SK-MEL-5 (cell line): Measurements from ENCODE around the gene COL5A3. TPM values are rescaled to one million over a fixed set of nuclear protein-coding genes. Genes with fewer than 3 reads are reported as not detected.

Experiments
- DNase-seq: peaks from one replicate; pipeline ENCODE4 v3.0.0-alpha.2; 2016; ENCODE audit warnings: low read depth, low spot score
- in situ Hi-C: cut with HindIII; loops from 2 replicates; pipeline ENCODE4 v1.10.0; 2016; ENCODE audit warnings: low sequenced_read_pairs, high pct_unique_total_duplicates, low pct_unique_long_range_greater_than_20kb
- total RNA-seq: library from RNA; depleted of rRNA; stranded (reverse); fragments of >200 nt; shearing (Covaris generic); gene quantifications from 2 replicates; pipeline ENCODE4 v1.2.3, GENCODE V29; 2014

The COL5A3 gene
- total RNA-seq, 1 experiment from 2014 or later = 1.5 TPM

GRCh38 chr19:9995084-9995483 is 15.2 kb downstream of the COL5A3 start:
- no peak for DNase-seq
- in situ Hi-C loops = no loop called here

DNA sequence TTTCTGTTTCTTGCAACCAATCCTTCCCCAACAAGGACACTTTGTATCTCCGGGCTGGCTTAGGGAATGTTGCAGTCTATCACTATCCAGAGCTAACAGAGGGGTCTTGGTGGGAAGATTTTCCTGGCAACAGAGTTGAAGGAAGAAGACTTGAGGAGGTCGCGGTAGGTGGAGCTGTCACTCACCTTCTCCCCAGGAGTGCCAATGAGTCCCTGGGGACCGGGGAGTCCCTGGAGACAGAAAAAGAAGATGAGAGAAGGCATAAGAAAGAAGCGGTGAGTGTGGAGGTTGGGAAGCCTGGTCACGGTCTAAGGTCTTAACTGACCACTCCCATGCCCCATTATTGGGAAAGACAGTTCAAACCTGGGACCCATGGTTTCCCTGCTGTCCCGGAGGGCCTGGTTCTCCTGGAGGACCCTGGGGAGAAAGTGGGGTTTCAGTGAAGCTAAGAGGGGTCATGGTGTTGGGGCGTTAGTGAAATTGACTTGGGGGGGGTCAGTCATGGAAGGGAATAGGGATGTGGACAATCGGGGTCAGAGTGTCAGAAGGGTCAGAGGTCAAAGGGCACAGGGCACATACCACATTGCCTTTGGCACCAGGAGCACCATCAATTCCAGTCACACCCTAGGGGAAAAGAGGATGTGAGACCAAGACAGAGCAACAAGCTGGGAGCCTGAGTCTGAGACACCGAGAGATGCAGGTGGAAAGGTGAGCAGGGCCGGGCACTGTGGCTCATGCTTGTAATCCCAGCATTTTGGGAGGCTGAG is 18.7 kb downstream of the COL5A3 start:
- DNase-seq = no peak
- in situ Hi-C loops = no loop called here

DNA sequence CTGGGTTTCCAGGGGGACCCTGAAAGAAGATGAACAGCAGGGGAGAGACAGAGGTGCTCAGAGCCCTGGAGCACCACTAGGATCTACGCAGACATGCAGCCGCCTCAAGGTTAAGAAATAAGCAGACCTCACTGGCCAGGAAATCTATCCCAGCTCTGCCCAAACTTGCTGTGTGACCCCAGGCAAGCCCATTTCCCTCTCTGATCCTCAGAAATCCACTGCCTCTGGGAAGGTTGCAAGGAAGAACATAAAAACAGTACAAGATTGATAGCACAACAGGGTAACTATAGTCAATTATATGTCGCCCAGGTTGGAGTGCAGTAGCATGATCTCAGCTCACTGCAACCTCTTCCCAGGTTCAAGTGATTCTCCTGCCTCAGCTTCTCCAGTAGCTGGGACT is 20.8 kb downstream of the COL5A3 start:
- in situ Hi-C loops = no loop called here
- no peak for DNase-seq

- in situ Hi-C loops = no loop called here
Measured at GRCh38 chr19:9986787-9987281, 23.5 kb downstream of the COL5A3 start.

GRCh38 chr19:9981406-9982260 is 28.7 kb downstream of the COL5A3 start:
- no peak for DNase-seq
- in situ Hi-C loops = no loop called here

More at GRCh38 chr19:9986787-9987281, 23.5 kb downstream of the COL5A3 start:
- DNase-seq = no peak

DNA sequence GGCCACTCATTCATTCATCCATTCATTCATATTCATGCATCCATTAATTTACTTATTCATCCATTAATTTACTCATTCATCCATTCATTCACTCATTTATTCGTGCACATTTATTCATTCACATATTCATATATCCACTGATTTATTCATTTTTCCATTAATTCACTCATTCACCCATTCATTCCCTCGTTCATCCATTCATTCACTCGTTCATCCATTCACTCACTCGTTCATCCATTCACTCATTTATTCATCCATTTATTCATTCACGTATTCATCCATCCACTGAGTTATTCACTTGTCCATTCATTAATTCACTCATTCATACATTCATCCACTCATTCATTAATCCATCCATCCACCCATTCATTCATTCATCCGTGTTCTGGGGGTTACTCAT is 38.2 kb downstream of the COL5A3 start:
- in situ Hi-C loops = no loop called here
- no peak for DNase-seq

DNA sequence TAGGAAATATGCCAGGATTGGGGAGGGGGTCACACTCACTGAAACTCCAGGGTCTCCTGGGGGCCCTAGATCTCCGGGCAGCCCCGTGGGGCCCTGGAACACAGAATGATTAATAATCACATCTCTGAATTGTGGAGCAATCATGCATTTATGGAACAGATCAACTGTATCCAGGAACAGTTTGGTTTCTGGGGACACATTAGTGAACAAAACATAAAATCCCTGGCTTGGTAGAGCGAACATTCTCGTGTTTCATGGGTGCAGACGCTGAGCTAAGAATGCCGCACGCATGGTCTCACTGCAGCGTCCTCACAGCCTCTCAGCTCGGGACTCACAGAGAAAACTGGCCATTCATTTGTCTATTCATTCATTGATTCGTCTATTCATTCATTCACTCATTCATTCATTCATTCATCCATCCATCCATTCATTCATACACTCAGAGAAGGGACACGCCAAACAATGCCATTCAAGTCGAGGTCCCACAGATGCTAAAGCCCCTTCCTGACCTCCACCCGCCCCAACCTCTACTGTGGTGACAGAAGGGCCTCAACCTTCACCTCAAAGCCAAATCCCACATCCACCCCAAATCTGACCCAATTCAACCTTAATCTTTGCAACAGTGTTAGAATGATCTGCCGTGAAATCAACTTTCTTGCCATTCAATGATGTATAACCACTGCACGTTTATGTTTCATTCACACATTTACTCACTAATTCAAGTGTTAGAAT is 39.0 kb downstream of the COL5A3 start:
- in situ Hi-C loops = no loop called here
- DNase-seq = no peak

DNA sequence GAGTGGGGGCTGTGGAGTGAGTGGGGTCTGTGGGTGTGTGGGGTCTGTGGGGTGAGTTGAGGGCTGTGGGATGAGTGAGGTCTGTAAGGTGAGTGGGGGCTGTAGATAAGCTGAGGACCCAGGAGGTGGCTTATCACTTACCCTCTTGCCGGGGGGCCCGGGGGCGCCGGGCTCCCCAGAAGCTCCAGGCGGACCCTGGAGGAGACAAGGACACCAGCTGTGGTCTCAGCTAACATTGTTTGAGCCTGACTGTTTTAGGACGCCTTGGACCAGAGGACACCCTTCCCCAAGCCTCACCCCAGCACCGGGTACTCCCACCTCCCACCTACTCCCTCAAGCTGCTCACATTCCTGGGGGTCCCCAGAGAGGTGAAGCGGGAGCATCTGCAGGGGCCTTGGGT is 39.8 kb downstream of the COL5A3 start:
- in situ Hi-C loops = no loop called here
- DNase-seq = no peak

DNA sequence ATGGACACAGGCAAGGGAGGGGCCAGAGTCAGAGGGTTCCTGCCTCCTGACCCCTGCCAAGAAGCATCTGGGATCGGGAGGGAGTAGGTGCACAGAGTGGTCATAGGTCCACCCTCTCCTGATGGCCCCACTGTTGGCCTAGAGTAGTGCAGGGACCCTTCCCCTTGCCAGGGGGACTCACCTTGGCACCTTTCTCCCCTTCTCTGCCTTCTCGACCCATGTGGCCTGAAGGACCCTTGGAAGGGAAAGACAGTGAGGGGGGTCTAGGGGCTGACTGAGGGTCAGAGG is 40.7 kb downstream of the COL5A3 start:
- in situ Hi-C loops = no loop called here
- no peak for DNase-seq

DNA sequence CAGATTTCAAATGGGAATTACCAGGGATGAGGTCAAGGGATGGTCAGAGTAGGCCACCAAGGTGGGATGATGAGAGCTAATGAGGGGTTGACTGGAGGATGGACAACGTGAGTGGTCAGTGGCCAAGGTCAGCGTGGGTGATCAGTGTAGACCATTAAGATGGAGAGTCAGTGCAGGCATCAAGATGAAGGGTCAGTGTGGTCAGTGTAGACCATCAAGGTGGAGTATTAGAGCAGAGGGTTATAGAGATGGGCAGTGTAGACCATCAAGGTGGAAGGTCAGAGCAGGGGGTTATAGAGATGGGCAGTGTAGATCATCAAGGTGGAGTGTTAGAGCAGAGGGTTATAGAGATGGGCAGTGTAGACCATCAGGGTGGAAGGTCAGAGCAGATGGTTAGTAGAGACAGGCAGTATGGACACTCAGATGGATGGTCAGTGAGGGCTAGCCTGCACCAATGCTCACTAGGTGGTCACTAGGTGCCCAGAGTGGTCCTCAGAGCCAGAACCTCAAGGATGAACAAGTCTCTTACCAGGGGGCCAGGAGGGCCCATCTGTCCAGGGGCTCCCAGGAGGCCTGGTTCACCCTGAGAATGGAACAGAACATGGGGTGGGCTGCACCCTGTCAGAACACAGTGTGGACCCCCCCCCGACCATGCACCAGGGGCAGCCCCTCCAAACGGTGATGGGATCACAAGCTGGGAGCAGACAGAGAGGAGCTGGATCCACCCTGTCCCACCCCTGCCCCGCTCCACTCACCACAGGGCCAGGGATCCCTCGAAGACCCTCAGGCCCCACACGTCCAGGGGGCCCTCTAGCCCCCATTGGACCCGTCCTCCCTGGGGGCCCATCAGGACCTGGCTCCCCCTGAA is 41.2 kb downstream of the COL5A3 start:
- no peak for DNase-seq
- in situ Hi-C loops = no loop called here

GRCh38 chr19:9967326-9967725 is 43.0 kb downstream of the COL5A3 start:
- DNase-seq = no peak
- in situ Hi-C loops = no loop called here

GRCh38 chr19:9966448-9966847 is 43.9 kb downstream of the COL5A3 start:
- in situ Hi-C loops = no loop called here
- DNase-seq = no peak

GRCh38 chr19:9966024-9966423 is 44.3 kb downstream of the COL5A3 start:
- no peak for DNase-seq

GRCh38 chr19:9962623-9963290 is 47.5 kb downstream of the COL5A3 start:
- in situ Hi-C loops = no loop called here
- DNase-seq = no peak

More at GRCh38 chr19:9966024-9966423, 44.3 kb downstream of the COL5A3 start:
- in situ Hi-C loops = no loop called here

DNA sequence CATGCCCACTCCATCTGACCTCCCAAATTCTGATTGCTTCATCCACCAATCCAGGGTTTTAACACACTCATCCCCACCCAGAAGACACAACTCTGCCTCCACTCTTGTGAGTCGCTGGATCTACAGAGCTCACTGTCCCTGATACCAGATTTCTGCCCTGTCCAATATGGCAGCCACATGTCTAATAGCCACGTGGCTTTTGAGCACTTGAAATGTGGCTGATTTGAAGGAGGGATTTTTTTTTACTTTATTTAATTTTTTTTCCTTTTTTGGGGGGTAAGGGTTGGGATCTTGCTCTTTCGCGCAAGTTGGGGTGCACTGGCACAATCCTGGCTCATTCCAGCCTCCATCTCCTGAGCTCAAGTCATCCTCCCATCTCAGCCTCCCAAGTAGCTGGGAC is 49.2 kb downstream of the COL5A3 start:
- in situ Hi-C loops = no loop called here
- no peak for DNase-seq

- in situ Hi-C loops = no loop called here
- no peak for DNase-seq
Measured at GRCh38 chr19:9958379-9958821, 51.9 kb downstream of the COL5A3 start.

GRCh38 chr19:9956956-9957355 is 53.3 kb downstream of the COL5A3 start:
- in situ Hi-C loops = no loop called here

More at GRCh38 chr19:9956956-9957355, 53.3 kb downstream of the COL5A3 start:
- no peak for DNase-seq
